GM12874 (cell line): ENCODE data around the gene TENM4.

Experiments used
- TF ChIP-seq, protein P1 (sequence below): IDR thresholded peaks from 2 replicates; pipeline ENCODE4 v1.5.1; 2011; ENCODE audit warnings: low read depth, mild to moderate bottlenecking, control low read depth, low read length, moderate library complexity; ENCODE audit not compliant: insufficient read depth

TENM4 gene

DNA sequence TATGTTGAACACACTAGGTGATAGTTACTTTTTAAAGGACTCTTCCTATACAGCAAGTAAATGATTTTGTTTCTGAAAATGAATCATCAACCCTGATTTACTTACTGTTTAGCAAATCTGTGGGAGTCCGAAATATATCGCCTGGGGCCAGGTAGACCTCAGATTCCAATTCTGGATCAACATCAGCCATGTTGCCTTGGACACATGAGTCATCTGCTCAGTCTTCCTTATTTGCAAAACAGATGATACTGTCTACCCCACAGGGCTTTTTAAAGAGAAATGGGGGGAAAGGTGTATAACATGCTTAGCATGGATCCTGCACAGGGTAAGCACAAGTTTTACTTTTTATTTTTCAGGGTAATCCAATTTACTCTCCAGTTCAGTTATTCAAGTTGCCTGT is 324.2 kb downstream of the TENM4 start:
- TF ChIP-seq, protein P1, sequence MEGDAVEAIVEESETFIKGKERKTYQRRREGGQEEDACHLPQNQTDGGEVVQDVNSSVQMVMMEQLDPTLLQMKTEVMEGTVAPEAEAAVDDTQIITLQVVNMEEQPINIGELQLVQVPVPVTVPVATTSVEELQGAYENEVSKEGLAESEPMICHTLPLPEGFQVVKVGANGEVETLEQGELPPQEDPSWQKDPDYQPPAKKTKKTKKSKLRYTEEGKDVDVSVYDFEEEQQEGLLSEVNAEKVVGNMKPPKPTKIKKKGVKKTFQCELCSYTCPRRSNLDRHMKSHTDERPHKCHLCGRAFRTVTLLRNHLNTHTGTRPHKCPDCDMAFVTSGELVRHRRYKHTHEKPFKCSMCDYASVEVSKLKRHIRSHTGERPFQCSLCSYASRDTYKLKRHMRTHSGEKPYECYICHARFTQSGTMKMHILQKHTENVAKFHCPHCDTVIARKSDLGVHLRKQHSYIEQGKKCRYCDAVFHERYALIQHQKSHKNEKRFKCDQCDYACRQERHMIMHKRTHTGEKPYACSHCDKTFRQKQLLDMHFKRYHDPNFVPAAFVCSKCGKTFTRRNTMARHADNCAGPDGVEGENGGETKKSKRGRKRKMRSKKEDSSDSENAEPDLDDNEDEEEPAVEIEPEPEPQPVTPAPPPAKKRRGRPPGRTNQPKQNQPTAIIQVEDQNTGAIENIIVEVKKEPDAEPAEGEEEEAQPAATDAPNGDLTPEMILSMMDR = no peak

DNA sequence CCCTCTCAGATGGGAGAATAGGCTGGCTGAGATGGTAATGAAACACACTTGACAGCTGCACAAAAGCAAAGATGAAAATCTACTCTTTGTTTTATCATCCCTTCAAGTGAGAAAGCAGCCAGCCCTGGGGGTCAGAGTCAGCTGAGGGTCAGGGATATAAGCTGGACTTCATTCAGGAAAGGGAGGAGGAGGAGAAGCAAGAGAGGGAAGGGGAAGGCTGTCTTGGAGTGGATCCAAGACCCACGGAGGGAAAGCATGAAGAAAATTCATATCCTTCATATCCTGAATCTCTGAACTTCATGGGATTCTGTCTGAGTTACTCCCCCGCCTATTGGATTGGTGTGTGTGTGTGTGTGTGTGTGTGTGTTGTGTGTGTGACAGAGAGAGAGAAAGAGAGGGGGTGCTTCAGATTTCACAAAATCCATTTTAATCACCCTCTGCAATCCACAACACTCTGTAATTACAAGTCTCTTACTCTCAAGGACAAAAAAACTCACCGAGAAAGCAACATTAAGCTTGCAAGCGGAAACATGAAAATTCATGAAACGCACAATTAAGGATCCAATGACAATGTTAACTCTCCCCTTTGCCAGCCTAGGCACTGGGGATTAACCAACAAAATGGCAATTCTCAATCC is 327.7 kb downstream of the TENM4 start:
- TF ChIP-seq, protein P1 = no peak

GRCh38 chr11:79110796-79111195 is 330.0 kb downstream of the TENM4 start:
- TF ChIP-seq, protein P1 = no peak

DNA sequence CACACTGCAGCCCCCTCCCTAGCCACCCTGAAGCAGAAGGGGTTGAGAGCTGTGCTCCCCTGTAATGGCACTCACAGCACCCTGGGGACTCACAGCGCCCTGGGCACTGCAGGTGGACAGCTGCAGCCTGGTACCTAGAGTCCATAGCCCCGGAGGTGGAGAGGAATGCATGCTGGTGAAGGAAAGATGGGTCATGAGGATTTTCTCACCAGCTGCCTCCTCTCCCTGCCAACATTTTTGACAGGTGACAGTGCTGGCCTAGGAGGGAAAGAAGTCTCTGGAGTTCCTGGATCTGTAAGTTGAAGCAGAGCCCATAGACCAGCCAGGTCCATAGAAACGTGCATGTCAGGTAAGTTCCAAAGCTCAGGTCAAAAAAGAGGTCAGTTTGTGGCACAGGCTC is 330.5 kb downstream of the TENM4 start:
- TF ChIP-seq, protein P1 = no peak

DNA sequence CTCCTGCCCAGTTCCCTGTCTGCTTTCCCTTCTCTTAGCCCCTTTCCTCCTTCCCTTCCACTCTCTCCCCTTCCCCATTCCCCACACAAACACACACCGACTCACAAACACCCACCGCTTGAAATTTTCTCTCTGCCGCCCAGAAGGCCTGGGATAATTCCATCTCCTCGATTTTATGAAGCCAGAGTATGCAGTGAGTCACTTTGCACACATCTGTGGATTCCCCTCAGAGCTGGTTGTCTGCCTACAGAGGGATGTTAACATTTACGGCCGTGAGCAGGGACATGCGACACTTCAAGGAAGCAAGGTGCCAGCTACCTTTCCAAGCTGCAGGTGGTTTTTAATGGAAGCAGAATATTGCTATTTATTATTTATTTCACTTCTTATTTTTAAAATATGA is 332.0 kb downstream of the TENM4 start:
- TF ChIP-seq, protein P1 = no peak

DNA sequence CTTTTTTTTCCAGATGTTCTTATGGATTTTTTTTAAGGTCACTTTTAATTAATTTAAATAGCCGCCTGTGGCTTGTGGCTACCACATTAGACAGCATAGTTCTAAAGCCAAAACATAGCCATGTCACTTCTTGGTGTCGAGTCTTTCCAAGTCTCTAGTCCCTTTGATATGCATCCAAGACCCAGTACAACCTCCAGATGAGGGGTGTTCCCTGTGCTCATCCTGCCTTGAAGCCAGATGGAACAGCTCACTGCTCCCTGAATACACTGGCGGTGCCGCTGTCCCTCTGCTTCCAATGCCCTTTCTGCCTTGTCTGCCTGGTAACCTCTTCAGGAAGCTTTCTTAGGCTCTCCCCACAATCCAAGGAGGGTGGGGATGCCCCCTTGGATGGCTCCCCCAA is 338.0 kb downstream of the TENM4 start:
- TF ChIP-seq, protein P1 = no peak

GRCh38 chr11:79101656-79102055 is 339.2 kb downstream of the TENM4 start:
- TF ChIP-seq, protein P1 = no peak
